Raji (cell line): ENCODE results near the gene KCNK18.

Experiments used
- POLR2A ChIP-seq: IDR thresholded peaks from 2 replicates; pipeline ENCODE4 v1.6.1; 2011; ENCODE audit warnings: low read depth, low read length, control low read depth; ENCODE audit not compliant: insufficient read depth

The KCNK18 gene

GRCh38 chr10:117167346-117167788 is 29.9 kb upstream of the KCNK18 start:
- no peak for TF ChIP-seq POLR2A

- TF ChIP-seq POLR2A = no peak
These were observed 29.3 kb upstream of the KCNK18 start for GRCh38 chr10:117167789-117168674.

GRCh38 chr10:117168729-117169128 is 28.6 kb upstream of the KCNK18 start:
- TF ChIP-seq POLR2A = no peak

- TF ChIP-seq POLR2A = no peak
These were observed 27.8 kb upstream of the KCNK18 start for GRCh38 chr10:117169480-117169879.

GRCh38 chr10:117170244-117170643 is 27.0 kb upstream of the KCNK18 start:
- TF ChIP-seq POLR2A = no peak

- TF ChIP-seq POLR2A = no peak
These were observed 22.7 kb upstream of the KCNK18 start for GRCh38 chr10:117174439-117175214.

- TF ChIP-seq POLR2A = no peak
These were observed 21.9 kb upstream of the KCNK18 start for GRCh38 chr10:117175215-117175900.

- no peak for TF ChIP-seq POLR2A
These were observed 21.3 kb upstream of the KCNK18 start for GRCh38 chr10:117175901-117176534.

- TF ChIP-seq POLR2A = no peak
These were observed 19.1 kb upstream of the KCNK18 start for GRCh38 chr10:117178190-117178589.

- TF ChIP-seq POLR2A = no peak
These were observed 13.0 kb upstream of the KCNK18 start for GRCh38 chr10:117184296-117184695.

GRCh38 chr10:117184821-117185220 is 12.5 kb upstream of the KCNK18 start:
- TF ChIP-seq POLR2A = no peak

- no peak for TF ChIP-seq POLR2A
These were observed 10.3 kb upstream of the KCNK18 start for GRCh38 chr10:117186832-117187615.

- TF ChIP-seq POLR2A = no peak
These were observed 8.9 kb upstream of the KCNK18 start for GRCh38 chr10:117188371-117188770.

- no peak for TF ChIP-seq POLR2A
These were observed 7.7 kb upstream of the KCNK18 start for GRCh38 chr10:117189557-117189956.
